MM.1S (cell line): ENCODE results near the gene KIAA1549.

Experiments
- DNase-seq: peaks from one replicate; pipeline ENCODE4 v3.0.0-alpha.2; 2015
- H2AFZ ChIP-seq: fragments of 300-600 bp; sonication (generic); 2 replicates; pipeline ENCODE4 v1.6.0; 2016; ENCODE audit warnings: antibody characterized with exemption, low read length
- H3F3A ChIP-seq: fragments of 300-600 bp; sonication (generic); 2 replicates; pipeline ENCODE4 v1.6.1; 2016; ENCODE audit warnings: mild to moderate bottlenecking, antibody characterized with exemption, low read length, moderate library complexity, mixed read lengths; ENCODE audit not compliant: insufficient read depth
- H3K27ac ChIP-seq: fragments of 300-600 bp; sonication (generic); 2 replicates; pipeline ENCODE4 v1.5.1; 2016; ENCODE audit warnings: mild to moderate bottlenecking, low read length
- H3K27me3 ChIP-seq: fragments of 300-600 bp; sonication (generic); replicated peaks from 2 replicates; pipeline ENCODE4 v1.6.0; 2016; ENCODE audit warnings: low read length; ENCODE audit not compliant: insufficient read depth
- H3K36me3 ChIP-seq: fragments of 300-600 bp; sonication (generic); replicated peaks from 2 replicates; pipeline ENCODE4 v1.6.1; 2016; ENCODE audit warnings: mild to moderate bottlenecking, low read length, mixed read lengths; ENCODE audit not compliant: insufficient read depth
- H3K4me1 ChIP-seq: fragments of 300-600 bp; sonication (generic); 2 replicates; pipeline ENCODE4 v1.6.1; 2016; ENCODE audit warnings: low read length, mixed read lengths
- H3K4me2 ChIP-seq: fragments of 300-600 bp; sonication (generic); 2 replicates; pipeline ENCODE4 v1.6.0; 2016; ENCODE audit warnings: low read depth, low read length
- H3K4me3 ChIP-seq: fragments of 300-600 bp; sonication (generic); 2 replicates; pipeline ENCODE4 v1.5.1; 2016; ENCODE audit warnings: low read length, mixed read lengths
- H3K79me2 ChIP-seq: fragments of 300-600 bp; sonication (generic); 2 replicates; pipeline ENCODE4 v1.6.1; 2016; ENCODE audit warnings: mixed run types, low read length, mixed read lengths
- H3K9ac ChIP-seq: fragments of 300-600 bp; sonication (generic); 2 replicates; pipeline ENCODE4 v1.6.1; 2016; ENCODE audit warnings: low read length, mixed read lengths
- H3K9me2 ChIP-seq: fragments of 300-600 bp; sonication (generic); replicated peaks from 2 replicates; pipeline ENCODE4 v1.6.1; 2016; ENCODE audit warnings: mild to moderate bottlenecking, low read length, mixed read lengths; ENCODE audit not compliant: insufficient read depth
- H3K9me3 ChIP-seq: fragments of 300-600 bp; sonication (generic); replicated peaks from 2 replicates; pipeline ENCODE4 v1.6.1; 2016; ENCODE audit warnings: mild to moderate bottlenecking, low read length, mixed read lengths; ENCODE audit not compliant: insufficient read depth
- H4K20me1 ChIP-seq: fragments of 300-600 bp; sonication (generic); 2 replicates; pipeline ENCODE4 v1.6.1; 2016; ENCODE audit warnings: mild to moderate bottlenecking, low read length, moderate library complexity, mixed read lengths; ENCODE audit not compliant: insufficient read depth
- CTCF ChIP-seq: fragments of 300-600 bp; sonication (generic); IDR thresholded peaks from 2 replicates; pipeline ENCODE4 v1.5.1; 2016; ENCODE audit warnings: antibody characterized with exemption, low read length, mixed read lengths
- EZH2 ChIP-seq: fragments of 300-600 bp; sonication (generic); optimal IDR thresholded peaks from 2 replicates; pipeline ENCODE3; 2017; ENCODE audit warnings: low read depth, mild to moderate bottlenecking, antibody characterized with exemption, low read length, mixed read lengths
- EZH2phosphoT487 ChIP-seq: fragments of 300-600 bp; sonication (generic); IDR thresholded peaks from 2 replicates; pipeline ENCODE4 v1.6.1; 2018; ENCODE audit warnings: antibody characterized with exemption, low read length

KIAA1549 gene

DNA sequence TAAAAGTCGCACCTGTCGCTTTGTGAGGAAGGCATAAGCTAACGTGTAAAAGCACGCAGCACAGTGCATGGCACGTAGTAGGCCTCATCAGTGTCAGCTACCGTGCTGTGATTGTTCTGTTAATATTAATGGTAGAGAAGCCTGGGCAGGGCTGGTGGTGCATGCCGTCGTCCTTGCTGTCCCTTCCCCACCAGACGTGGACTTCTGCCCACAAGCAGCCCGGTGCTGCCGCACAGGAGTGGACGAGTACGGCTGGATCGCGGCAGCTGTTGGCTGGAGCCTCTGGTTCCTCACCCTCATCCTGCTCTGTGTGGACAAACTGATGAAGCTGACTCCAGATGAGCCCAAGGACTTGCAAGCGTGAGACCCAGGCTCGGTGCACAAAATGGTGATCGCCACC lies 178.5 kb downstream of the KIAA1549 start:
- no peaks in the 10 kb centered on the region for H3K79me2 ChIP-seq
- no peak overlapping the region for H3K9ac ChIP-seq
- H4K20me1 ChIP-seq = no peaks in the 10 kb centered on the region
- no peak for TF ChIP-seq EZH2phosphoT487
- no peak for TF ChIP-seq EZH2
- no peak for TF ChIP-seq CTCF
- DNase-seq = no peak
- H3K4me3 ChIP-seq = no peak overlapping the region
- no peak overlapping the region for H3K27ac ChIP-seq
- H3F3A ChIP-seq = no peaks in the 10 kb centered on the region
- no peaks in the 10 kb centered on the region for H3K4me1 ChIP-seq
- no peaks in the 10 kb centered on the region for H3K36me3 ChIP-seq
- no peaks in the 10 kb centered on the region for H3K27me3 ChIP-seq
- no peaks in the 10 kb centered on the region for H3K9me3 ChIP-seq
- no peaks in the 10 kb centered on the region for H3K9me2 ChIP-seq
- H2AFZ ChIP-seq = no peak overlapping the region
- no peak overlapping the region for H3K4me2 ChIP-seq

DNA sequence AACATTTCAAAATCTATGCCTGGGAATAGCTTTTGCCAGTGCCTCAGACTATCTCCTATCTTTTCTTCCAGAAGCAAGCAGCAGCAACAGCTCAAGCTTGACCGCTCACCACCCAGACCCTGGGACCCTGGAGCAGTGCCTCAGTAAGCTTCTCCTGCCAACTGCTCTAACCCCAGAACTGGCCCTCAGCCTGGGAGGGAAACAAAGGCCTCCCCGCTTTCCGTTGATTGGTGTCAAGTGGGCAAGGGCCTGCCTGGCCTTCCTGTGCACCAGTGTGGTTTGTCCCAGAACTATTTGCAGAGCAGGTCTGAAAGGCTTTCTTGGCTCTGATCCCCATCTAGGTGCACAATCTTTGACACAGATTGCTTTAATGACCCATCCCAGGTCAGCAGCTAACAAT lies 179.9 kb downstream of the KIAA1549 start:
- no peak overlapping the region for H3K9ac ChIP-seq
- no peak overlapping the region for H3K4me2 ChIP-seq
- no peak overlapping the region for H2AFZ ChIP-seq
- no peaks in the 10 kb centered on the region for H3K36me3 ChIP-seq
- H3K27me3 ChIP-seq = no peaks in the 10 kb centered on the region
- no peak overlapping the region for H3K4me3 ChIP-seq
- no peaks in the 10 kb centered on the region for H3K79me2 ChIP-seq
- no peaks in the 10 kb centered on the region for H3F3A ChIP-seq
- H3K9me2 ChIP-seq = no peaks in the 10 kb centered on the region
- H3K4me1 ChIP-seq = no peaks in the 10 kb centered on the region
- no peak overlapping the region for H3K27ac ChIP-seq
- no peaks in the 10 kb centered on the region for H4K20me1 ChIP-seq
- DNase-seq = no peak
- H3K9me3 ChIP-seq = no peaks in the 10 kb centered on the region
- TF ChIP-seq CTCF (no peak), EZH2 (no peak), EZH2phosphoT487 (no peak)

- no peaks in the 10 kb centered on the region for H3K9me2 ChIP-seq
- H2AFZ ChIP-seq = no peak overlapping the region
- no peaks in the 10 kb centered on the region for H3F3A ChIP-seq
- no peaks in the 10 kb centered on the region for H3K79me2 ChIP-seq
- no peak for DNase-seq
- H3K36me3 ChIP-seq = no peaks in the 10 kb centered on the region
- no peaks in the 10 kb centered on the region for H3K27me3 ChIP-seq
- no peak overlapping the region for H3K27ac ChIP-seq
- no peak overlapping the region for H3K9ac ChIP-seq
- H3K4me2 ChIP-seq = no peak overlapping the region
- no peaks in the 10 kb centered on the region for H4K20me1 ChIP-seq
- no peaks in the 10 kb centered on the region for H3K4me1 ChIP-seq
- no peaks in the 10 kb centered on the region for H3K9me3 ChIP-seq
- no peak overlapping the region for H3K4me3 ChIP-seq
- TF ChIP-seq CTCF (no peak), EZH2phosphoT487 (no peak), EZH2 (no peak)
Observed at GRCh38 chr7:138799336-138800000, 181.7 kb downstream of the KIAA1549 start.
